ENCODE measurements around the gene GALNT7.
"Not testable (repeated sequence)": the region's sequence is repeated elsewhere in the genome, so short reads cannot be mapped to it uniquely, and the experiment has no call there.

Gene GALNT7, protein sequence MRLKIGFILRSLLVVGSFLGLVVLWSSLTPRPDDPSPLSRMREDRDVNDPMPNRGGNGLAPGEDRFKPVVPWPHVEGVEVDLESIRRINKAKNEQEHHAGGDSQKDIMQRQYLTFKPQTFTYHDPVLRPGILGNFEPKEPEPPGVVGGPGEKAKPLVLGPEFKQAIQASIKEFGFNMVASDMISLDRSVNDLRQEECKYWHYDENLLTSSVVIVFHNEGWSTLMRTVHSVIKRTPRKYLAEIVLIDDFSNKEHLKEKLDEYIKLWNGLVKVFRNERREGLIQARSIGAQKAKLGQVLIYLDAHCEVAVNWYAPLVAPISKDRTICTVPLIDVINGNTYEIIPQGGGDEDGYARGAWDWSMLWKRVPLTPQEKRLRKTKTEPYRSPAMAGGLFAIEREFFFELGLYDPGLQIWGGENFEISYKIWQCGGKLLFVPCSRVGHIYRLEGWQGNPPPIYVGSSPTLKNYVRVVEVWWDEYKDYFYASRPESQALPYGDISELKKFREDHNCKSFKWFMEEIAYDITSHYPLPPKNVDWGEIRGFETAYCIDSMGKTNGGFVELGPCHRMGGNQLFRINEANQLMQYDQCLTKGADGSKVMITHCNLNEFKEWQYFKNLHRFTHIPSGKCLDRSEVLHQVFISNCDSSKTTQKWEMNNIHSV

DNA sequence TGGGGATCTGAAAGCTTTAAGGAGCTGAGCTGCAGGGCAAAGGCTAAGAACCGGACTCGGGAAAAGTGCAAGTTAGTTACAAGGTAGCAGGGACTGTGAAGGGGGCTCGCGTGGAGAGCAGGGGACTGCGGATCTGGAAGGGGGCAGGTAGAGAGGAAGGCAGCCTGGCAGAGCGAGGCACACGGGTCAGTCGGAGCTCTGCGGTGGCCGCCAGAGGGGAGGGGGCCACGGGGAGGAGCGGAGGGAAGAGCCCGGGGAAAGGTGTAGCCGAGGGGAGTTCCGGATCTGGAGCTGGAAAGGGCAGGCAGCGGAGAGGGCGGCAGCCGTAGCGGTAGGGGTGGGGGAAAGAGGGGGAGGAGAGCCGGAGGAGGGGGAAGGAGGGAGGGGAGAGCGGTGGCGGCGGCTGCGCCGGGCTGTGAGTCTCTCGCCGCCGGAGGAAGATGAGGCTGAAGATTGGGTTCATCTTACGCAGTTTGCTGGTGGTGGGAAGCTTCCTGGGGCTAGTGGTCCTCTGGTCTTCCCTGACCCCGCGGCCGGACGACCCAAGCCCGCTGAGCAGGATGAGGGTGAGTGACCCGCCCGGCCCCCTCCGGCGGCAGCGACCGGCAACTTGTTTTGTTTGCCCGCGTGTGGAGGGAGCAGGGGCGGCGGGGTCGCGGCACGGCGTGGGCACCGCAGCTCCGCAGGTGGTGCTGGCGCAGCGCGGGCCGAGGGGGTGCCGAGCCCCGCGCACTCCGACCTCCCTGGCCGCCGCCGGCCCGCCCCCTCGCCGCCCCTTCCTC, at the start of gene GALNT7:
GALNT7 (plus strand) TSS at position 416 of the 782 bp plus-strand sequence; CDS start at position 441, 25 bp downstream.
- DNase-seq = peak; percentile 16

DNA sequence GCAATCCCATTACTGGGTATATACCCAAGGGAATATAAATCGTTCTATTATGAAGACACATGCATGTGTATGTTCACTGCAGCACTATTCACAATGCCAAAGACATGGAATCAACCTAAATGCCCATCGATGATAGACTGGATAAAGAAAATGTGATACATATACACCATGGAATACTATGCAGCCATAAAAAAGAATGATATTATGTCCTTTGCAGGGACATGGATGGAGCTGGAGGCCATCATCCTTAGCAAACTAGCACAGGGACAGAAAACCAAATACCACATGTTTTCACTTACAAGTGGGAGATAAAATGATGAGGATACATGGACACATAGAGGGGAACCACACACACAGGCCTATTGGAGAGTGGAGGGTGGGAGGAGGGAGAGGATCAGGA, 49.8 kb upstream of the GALNT7 start:
- not testable (repeated sequence) for DNase-seq

DNA sequence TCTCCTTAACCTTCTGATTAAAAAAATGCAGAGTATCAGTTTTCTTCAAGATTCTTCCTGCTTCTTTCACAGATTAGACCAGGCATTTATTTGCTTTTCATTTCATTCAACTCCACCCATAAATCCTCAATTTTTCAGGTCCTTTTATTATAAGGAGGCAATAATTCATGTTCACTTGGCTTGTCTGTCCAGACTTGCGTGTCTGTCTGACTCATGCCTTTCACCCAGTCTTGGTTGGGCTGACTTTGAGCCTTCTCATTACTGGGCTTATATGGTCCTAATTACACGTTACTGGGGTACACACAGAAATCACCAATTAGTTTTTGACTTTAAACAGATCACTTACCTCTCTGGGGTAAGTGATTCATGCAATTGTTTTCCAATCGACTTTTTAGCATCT, 48.8 kb upstream of the GALNT7 start:
- DNase-seq = no peak

DNA sequence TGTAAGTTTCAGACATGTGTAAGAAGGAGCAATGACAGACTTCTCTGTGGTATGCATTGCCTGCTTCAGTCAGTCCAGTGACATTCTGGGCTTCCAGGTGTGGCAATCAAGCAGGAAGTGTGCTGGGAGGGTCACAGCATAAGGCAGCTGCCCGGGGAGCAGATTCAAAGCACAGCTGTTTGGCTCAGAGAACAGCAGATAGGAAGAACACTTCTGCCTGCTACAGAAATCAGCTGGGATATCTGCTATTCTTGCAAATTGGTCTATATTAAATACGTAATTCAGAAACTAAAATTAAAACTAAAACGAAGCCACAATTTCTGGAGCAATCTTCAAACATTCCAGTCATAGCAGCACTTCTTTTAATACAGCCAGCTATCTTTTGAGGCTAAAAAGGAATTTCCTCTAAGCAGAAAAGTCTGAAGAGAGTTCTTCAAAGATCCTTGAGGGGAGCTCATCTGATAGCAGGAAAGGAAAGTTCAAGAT, 47.5 kb upstream of the GALNT7 start:
- DNase-seq = peak; percentile 38

DNA sequence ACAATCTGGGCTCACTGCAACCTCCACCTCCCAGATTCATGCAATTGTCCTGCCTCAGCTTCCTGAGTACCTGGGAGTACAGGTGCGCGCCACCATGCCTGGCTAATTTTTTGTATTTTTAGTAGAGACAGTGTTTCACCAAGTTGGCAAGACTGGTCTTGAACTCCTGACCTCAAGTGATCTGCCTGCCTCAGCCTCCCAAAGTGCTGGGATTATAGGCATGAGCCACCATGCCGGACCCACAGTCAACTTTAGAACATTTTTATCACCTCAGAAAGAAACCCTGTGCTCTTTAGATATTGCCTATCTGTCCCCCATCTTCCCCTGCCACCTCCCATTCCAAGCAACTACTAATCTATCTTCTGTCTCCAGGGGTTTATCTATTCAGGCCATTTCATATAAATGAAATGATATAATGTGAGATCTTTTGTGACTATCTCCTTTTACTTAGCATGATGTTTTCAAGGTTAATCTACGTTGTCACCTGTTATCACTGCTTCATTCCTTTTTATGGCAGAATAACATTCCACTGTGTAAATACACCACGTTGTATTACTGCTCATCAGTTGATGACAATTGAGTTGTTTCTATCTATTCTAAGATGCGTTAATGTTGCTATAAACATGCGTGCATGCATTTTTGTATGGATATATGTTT, 44.3 kb upstream of the GALNT7 start:
- no peak for DNase-seq

DNA sequence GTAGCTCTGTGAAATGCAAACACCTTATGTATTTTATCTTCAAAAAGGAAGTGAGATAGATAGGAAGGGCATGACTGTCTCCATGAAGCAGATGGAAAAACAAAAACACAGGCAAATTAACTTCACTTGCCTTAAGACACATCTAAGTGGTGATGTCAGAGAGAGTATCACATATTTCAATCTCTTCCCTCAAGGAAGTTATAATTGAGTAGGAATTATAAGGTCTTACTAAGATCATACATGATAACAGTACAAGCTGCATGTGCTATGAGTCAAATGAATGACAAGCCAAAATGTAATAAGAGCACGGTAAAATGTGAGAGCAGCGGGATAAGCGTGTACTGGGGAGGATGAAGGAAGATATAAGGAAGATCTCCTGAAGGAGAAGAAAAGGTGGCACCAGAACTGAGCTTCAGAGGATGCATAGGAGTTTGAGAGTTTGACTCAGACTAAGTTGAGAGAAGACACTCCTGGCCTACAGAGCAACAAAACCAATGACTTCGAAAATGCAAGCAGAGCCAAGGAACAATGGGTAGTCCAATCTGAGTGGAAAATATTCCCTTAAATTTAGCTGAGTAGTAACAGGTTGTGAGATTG, 43.3 kb upstream of the GALNT7 start:
- DNase-seq = no peak

DNA sequence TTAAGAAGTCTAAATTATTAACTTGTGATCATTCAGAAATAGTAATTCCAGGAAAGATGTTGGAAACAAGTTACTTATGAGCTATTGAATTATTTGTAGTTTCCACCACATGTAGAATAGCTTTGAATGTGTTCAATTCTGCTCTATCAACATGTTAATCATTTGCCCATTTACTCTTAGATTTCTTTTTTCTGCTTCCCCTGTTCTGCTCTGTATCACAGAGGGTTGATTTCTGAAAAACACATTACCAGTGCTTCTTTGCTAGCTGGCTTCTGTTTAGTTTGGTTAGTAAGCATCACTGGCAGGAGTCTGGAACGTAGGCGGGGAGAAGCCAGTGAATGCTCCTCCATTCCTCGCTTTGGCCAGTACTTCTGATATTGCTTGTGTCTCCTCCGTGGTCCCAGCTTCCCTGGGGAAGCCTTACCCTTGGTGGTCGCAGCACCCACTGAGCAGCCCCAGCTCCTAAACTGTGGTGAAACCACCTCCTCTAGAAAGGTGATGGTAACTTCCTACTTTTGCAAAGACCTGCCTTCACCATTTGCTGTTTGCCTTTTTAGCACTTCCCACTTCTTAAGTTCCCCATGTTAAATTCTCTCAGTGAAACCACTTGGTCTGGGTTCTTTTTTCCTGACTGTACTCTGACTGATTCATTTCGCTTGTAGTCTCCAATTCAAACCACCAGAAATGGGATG, 40.3 kb upstream of the GALNT7 start:
- DNase-seq = no peak

DNA sequence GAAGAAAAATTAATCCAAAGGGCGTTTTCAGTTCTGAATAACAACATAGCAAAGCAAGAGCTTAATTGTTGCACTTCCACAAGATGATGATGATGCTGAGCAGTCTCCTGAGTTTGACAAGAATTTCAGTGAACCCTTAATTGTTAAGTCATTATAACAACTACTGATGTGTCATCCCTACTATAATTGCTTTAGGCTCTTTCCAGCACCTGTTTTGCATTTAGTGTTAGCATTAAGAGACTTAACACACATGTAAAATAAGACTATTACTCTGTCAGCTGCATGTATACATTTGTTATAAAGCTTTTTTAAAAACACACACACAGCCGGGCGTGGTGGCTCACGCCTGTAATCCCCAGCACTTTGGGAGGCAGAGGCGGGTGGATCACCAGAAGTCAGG, 37.9 kb upstream of the GALNT7 start:
- DNase-seq = no peak

DNA sequence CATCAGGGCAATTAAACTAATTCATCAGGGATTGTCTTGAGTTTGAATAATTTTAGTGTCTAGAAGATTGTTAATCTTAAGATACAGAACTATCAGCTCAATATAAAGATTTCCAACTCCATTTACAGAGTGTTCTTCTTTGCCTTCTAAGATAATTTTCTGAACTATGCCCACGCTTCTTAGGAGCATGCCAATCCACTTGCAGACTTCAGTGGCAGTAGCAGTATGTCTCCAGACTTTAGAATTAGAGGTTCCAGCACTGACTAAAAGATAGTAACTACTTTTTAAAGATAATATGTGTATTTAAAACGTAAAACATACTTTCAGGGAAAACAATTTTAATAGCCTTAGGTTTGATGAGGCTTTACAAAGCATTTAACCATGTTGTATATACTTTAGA, 34.2 kb upstream of the GALNT7 start:
- DNase-seq = no peak

DNA sequence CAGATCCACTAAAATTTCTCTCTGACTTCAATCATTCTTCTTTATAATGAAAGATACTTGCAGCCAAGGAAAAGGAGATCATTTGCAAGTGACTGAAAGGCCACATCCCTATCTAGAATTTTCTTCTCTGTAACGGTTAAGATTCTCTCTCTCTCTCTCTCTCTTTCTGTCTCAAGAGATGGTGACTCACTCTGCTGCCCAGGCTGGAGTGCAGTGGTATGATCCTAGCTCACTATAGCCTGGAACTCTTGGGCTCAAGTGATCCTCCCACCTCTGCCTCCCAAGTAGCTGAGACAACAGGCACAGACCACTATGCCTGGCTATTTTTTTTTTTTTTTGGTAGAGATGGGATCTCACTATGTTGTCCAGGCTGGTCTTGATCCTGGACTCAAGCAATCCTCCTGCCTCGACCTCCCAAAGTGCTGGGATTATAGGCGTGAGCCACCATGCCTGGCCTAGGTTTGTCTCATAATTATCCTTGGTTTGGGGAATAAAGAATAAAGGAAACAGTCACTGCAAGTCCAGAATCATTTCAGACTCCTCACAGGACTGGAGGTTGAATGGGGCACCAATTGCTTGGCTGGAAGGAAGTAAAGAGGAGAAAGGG, 33.3 kb upstream of the GALNT7 start:
- DNase-seq = peak; percentile 2

DNA sequence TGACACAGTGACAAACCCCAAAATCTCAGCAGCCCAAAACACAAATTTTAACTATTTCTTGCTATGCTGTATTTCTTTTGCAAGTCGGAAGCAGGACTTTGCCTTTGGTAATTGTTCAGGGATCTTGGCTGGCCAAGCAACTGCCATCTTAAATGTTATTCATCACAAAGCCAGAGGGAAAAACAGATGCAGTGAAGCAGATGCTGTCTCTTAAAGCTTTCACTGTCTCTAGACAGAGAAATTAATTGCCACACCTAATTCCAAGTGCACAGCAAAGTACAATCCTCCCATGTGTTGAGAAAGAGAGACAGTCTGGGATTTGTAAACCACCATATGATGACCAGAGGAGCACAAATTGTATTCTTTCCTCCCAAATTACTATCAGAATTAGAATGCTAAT, 30.0 kb upstream of the GALNT7 start:
- no peak for DNase-seq

DNA sequence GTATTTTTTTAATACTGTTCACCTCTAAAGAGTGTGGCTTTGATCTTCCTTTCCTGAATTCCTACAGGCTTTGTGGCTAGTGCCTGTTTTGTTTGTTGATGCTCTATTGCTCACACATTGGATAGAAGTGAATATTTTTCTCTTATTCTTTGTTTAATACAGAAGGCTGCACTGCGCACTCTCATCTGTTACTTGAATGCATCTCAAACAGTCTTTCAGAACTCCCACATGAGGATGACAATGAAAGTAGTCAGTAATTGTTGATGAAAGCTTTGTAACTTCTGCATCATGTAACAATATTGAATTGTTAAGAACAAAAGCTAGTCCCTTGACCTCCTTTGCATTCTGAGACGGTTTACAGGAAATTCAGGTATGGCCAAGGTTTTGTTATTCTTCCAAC, 29.1 kb upstream of the GALNT7 start:
- no peak for DNase-seq

DNA sequence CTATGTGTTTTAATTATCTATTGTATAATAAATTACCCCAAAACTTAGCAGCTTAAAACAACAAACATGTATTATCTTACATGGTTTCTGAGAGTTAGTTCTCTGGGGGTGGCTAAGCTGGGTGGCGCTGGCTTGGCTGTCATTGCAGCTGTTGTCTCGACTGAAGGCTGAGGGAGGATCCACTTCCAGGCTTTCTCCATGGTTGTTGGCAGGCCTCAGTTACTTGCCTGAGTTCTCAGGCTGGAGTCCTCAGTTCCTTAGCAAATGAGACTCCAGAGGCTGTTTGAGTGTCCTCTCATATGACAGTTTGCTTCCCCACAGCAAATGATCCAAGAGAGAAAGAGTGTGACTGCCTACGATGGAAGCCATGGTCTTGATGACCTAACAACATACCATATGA, 23.5 kb upstream of the GALNT7 start:
- DNase-seq = no peak

DNA sequence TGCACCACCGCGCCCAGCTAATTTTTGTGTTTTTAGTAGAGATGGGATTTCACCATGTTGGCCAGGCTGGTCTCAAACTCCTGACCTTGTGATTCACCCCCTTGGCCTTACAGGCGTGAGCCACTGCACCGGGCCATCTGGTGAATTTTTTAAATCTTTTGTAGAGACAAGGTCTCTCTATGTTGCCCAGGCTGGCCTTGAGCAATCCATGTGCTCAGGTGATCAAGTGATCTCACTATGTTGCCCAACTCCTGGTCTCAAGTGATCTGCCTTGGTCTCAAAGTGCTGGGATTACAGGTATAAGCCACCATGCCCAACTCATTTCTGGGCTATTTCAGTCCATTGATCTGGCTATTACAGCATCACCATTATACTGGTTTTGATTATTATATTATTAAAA, 22.2 kb upstream of the GALNT7 start:
- DNase-seq = no peak

DNA sequence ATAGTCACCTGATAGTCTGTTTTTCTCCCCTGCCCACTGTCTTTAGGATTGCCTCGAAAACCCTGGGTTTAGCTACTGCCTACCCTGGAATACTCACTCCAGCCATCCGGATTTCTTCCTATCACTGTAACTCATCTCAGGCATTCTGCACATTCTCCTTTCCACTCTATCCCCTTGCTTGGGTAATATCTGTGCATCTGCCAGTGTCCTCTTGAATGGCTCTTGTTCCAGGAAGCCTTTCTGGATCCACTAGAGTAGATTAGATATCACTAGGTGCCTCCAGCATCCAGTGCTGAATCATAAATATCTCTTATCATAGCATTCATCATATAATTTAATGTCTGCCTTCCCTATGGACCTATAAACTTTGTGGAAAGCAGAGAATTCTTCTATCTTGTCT, 17.1 kb upstream of the GALNT7 start:
- DNase-seq = no peak

DNA sequence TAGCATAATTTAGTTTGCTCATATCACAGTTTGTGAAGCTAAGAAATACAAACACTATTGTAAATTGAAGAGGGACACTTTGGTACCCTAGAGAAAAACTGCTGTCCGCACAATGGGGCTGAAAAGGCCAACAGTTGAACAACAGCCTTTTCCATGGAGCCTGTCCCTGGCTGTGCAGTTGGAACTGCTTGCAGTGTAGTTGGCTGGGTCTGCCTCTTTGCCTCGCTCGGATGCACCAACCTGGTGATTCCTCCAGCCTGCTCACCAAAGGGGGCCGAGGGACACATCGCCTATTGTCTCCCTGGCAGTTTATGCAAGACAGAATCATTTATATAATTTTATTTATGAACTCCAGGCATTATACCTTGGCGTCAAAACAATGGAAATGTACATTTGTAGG, 16.5 kb upstream of the GALNT7 start:
- no peak for DNase-seq

DNA sequence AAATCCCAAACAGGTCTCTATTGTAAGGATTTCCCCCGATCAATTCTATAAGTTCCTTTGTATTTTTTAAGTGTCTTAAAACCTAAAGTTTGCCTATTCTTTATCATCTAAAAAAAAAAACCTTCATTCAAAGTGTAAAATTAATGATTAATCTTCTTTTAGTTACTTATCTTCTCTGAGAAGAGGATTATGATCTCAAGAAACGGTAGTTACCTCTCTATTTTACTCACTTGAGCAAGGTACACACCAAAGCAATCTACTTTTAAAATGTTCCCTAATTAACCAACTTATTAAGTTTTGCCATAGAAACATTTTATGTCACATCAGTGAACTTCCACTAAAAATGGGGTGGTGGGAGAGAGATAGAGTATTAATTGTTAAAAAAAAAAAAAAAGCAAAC, 15.2 kb upstream of the GALNT7 start:
- no peak for DNase-seq

DNA sequence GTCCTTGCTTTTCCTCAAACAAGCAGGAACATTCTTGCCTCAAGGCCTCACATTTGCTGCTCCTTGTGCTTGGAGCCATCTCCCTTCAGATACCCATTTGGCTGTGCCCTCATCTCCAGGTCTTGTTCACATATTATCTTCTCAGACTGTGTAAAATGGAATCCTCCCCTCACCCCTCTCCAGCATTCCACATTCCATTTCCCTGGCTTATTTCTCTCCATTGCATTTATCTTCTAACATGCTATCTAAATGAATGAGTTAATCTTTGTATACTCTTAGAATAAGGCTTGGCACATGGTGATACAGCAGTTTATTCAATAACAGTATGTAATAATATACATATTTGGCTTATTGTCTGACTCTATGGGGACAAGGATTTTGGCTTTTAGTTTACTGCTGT, 8.8 kb upstream of the GALNT7 start:
- DNase-seq = no peak

DNA sequence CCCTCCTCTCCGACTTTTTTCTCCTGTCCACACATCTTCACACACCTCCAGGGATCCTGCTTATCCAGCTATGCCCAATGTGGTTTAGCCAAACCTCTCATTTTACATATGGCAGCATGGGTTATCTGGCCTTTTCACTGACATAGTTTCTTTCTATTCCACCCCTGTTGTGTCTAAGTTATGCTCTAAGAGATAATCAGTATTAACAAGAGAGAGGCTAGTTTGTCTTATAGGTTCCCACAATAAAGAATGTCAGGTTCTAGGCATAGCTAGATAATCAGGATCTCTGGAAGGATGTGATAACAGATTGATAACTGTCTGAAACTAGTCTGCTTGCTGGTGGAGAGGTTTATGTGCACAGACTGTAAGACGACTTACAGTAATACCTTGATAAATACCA, 7.7 kb upstream of the GALNT7 start:
- no peak for DNase-seq

DNA sequence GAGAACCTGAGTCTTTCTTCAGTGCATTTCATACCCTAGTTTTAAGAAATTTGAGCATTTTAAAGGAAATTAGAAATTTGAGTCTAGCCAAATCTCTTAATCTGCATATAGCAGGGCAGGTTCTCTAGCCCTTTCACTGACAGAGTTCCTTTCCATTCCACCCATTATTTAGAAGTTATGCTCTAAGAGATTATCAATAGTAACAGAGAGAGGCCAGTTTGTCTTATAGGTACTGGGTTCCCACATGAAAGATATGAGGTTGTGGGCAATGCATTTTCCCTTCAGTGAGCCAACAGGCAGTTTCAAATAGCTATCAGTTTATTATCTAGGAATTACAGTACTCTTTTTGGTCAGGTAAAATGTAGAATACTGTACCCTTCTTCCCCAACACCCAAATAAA, 7.3 kb upstream of the GALNT7 start:
- DNase-seq = no peak

DNA sequence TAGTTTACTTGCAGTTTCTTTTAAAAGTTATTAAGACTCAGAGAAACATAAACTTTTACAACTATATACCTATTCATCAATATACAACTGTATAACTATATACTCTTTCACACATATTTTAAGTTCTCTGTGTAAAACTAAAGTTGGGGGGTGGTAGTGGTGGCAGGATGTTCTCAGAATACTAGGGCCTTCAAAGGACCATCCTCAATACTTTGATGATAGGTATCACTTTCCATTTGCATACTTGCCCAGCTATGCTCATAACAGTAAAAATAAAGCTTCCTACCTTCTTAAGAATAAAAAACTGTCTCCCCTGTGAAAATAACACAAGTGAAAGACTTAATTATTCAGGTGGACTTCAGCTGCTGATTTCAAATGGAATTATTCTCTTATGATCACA, 2.9 kb upstream of the GALNT7 start:
- DNase-seq = no peak

DNA sequence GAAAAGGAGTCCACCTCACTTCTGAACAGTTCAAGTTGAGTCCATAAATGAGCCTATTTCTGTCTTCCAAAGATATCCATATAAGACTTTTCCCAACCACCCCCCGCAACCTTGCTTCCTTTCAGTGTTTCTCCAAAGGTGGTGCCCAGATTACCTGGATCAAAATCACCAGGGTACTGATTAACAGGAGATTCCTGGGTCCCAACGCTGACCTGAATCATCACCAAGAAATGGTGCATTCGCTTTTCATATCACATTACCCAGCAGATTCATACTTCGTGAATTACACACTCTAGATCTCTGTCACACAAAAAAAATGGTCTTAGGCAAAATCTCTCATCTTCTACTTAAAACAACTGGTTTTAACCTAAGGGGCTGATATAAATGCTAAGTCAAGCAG, 2.1 kb upstream of the GALNT7 start:
- no peak for DNase-seq

Data from suppressor macrophage treated with lipopolysaccharide for 4 hours (primary cell).